Daoy (cell line): ENCODE data around the gene SLC38A9. TPM values are rescaled to one million over a fixed set of nuclear protein-coding genes. Genes with fewer than 3 reads are reported as not detected.
"Not testable (repeated sequence)": the region's sequence is repeated elsewhere in the genome, so short reads cannot be mapped to it uniquely, and the experiment has no call there.

Experiments
- DNase-seq: peaks from one replicate; pipeline ENCODE4 v3.0.0-alpha.2; 2015; ENCODE audit warnings: low read depth
- total RNA-seq: library from RNA; depleted of rRNA; stranded (reverse); fragments of >200 nt; shearing (Covaris generic); gene quantifications from 2 replicates; pipeline ENCODE4 v1.2.3, GENCODE V29; 2014

The SLC38A9 gene
- total RNA-seq, 1 experiment from 2014 or later: 37.3 TPM

DNA sequence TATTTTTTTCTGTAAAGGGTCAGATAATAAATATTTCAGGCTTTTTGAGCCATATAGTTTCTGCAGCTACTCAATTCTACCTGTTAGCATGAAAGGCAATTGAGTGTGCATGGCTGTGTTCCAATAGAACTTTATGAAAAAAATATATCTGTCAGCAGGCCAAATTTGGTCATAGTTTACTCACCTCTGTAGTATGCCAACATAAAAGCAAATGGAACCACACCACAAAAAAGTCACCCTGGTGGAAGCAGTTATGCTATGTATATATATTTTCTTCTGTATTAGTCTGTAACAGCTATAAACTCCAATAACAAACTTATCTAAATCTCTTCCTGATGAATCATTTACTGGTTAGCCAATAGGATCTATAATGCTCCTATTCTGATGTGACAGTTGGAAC is 3.4 kb downstream of the SLC38A9 start:
- DNase-seq: peak; percentile 15

- no peak for DNase-seq
Measured at GRCh38 chr5:55706230-55706629, 5.9 kb downstream of the SLC38A9 start.

DNA sequence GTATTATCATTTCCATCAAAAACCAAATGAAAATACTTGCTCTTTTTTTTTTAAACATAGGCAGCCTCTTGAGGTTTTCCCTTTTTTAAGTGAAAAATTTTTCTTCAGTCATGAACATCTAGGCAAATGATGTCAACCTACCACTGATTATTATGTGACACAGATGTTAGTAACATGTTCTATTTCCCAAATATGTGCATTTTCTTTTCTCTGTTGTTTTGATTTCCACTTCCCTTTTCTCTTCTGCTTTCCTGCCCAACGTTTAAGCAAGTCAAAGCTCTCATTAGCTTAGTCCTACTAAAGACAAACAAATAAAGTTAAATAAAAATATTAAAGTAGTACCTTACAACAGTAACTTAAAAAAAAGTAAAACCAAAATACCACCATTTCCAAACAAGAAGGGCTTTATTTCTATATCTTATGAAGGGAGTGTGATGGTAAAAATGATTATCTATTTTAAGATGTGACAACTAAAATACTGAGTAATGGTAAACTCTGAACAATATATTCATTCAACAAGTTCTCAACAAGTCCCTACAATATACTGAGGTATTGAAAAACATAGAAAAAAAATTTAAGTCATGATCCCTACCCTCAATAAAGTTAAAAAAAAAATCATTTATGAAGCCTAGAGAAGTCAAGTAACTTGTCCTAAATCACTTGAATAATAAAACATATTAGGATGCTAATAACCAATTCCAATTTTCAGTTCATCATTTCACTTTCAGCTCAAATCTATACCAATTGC is 9.4 kb downstream of the SLC38A9 start:
- no peak for DNase-seq

DNA sequence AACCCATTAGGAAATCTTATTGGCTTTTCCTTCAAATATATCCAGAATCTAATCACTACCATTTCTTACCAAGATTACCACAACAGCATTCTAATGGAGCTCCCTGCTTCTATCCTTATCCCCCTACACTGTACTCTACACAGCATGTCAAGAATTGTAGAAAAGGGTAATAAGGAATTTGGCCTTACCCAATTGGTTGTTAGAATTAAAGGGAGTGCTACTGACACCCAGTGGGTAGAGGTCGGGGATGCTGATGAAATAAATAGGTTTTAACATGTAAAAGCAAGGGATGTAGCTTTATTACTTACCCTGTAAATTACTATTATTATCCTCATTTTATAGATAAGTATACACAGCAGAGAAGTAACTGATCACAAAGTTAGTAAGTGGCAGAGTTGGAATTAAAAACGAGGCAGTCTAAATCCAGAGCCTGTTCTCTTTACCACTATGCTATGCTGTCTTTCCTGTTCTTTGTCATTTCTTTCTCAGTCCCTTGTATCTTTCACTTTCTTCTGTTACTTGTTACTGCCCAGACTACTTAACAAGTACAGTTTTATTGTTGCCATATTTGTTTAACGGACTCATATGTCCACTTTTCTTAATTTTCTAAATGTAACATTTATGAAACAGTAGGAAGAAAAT is 10.5 kb downstream of the SLC38A9 start:
- DNase-seq: no peak

GRCh38 chr5:55700745-55701144 is 11.4 kb downstream of the SLC38A9 start:
- DNase-seq: no peak

DNA sequence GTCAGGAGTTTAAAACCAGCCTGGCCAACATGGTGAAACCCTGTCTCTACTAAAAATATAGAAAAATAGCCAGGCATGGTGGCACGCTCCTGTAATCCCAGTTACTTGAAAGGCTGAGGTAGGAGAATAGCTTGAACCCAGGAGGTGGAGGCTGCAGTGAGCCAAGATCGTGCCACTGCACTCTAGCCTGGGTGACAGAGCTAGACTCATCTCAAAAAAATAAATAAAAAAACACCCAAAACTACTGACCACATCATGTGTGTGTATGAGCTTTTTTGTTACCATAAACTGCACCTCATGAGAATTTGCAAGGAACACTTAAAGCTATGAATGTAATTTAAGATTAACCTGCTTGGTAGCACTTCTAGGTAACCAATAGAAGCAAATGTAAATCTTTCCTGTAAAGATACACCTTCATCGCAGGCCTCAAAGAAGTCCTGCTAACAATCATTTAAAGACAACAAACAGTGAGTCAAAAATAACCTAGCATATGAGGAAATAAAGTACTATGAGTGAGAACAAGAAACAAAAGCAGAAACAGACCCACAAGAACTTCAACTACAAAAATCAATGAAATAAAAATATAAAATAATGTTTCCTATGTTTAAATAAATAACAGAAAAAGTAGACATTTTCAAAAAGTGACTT is 13.0 kb downstream of the SLC38A9 start:
- no peak for DNase-seq

GRCh38 chr5:55696704-55697103 is 15.4 kb downstream of the SLC38A9 start:
- DNase-seq: not testable (repeated sequence)

DNA sequence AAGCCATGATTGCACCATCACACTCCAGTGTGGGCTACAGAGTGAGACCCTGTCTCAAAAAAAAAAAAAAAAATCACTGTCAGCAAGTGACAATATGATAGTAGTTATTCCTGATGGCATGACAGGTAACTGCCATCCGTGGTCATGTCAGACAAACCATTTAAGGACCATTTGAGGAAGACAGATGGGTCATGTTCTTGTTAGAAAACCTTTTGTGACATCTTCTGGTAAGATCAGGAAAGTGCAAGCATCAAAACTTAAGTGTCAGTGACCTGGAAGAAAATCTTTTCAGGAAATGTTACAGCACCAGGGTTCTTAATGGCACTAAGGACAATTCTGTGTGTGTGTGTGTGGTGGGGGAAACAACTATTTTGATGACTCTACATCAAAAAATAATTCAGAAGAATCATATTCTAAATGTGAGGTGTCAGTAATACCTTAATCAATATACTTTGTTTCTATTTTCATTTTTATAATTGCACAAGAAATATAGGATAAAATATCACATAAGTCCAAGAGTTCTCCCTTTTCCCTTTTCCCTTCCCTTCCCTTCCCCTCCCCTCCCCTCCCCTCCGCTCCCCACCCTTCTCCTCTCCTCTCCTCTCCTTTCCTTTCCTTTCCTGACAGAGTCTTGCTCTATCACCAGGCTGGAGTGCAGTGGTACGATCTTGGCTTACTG is 17.8 kb downstream of the SLC38A9 start:
- DNase-seq: no peak

DNA sequence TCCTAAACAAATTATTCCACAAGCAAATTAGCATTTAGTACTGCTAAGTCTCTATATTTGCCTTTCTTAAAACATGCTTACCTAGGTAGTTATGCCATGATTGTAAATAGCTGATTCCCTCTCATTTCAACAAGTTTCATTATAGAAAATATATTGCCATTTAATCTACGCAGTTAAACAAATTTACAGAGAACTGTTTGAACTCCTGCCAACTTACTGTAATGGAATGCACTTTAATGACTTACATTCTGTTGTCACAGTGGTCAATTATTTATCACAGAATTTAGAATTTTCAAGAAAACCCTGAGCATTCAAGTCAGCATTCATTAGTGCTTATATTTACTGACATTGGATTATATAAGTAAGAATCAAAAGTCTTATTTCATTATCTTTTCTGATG is 19.6 kb downstream of the SLC38A9 start:
- no peak for DNase-seq

GRCh38 chr5:55692106-55692417 is 20.1 kb downstream of the SLC38A9 start:
- DNase-seq: no peak

- DNase-seq: no peak
Measured at GRCh38 chr5:55691265-55692105, 20.6 kb downstream of the SLC38A9 start.

DNA sequence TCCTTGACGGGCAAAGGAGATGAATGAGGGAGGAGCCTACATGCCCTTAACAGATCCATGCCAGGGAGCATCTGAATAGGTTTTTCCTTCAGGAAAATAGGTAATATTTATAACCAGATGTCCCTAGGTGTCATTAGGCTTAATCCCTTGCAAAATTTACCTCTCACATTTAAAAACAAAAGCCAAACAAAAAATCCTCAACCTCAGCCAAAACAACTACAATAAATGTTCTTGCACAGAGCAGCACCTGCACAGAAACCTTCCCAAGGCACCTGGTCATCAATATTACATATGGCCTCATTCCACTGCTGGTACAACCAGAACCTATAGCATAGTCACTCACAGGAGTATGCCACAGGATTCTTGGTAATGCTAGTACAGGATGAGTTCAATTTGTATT is 30.1 kb downstream of the SLC38A9 start:
- no peak for DNase-seq

DNA sequence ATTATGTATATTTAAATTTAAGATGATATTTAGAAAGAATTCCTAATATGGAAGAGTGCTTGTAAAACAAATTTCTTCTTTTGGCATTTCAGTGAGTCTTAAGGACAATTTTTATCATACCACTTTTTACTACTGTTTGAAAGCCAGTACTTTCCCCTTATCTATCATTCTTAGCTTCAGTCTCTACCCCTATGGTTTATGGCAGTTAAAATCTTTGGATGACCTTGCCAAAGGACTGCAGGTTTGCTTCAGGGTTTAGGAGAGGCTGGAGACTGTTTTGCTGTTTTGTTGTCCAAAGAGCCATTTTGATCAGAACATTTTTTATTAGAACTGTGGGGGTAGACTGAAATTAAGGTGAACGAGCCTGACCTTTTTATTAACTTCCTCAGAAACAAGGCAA is 30.8 kb downstream of the SLC38A9 start:
- DNase-seq: no peak

- no peak for DNase-seq
Measured at GRCh38 chr5:55680353-55680752, 31.8 kb downstream of the SLC38A9 start.

DNA sequence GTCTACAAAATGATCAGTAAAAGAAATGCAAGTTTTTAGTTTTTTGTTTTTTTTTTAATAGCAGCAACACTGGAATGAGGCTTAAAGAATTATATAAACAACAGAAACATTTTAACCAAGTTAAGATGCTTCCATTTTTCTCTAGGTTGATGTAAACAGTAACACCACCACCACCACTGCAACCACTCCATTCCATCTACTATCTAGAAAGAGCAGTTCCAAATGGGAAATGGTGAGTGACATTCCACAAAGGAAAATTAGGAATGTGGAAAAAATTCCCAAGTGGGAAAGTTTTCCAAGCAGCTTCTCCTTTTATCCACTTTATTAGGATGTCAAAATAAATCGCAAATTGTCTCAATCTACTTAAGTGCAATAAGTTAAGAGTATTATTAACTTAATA is 32.6 kb downstream of the SLC38A9 start:
- DNase-seq: no peak

DNA sequence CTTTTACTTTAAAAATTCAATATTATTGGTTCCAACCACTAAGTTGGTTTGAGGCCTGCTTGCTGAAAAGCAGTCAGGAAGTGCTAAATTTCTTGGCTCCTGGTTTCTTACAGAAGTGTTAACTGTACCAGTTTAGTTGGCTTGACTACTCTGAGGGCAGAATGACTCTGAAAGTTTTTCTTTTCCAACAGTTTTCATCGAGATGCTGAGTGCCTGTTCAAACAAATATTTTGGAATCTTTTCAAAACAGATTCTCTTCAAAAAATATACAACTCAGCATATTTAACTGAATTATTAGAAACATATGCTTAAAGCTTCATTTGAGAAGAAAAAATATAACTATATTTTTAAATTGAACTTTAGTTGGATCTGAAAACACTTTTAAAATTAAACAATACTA is 37.0 kb downstream of the SLC38A9 start:
- no peak for DNase-seq

DNA sequence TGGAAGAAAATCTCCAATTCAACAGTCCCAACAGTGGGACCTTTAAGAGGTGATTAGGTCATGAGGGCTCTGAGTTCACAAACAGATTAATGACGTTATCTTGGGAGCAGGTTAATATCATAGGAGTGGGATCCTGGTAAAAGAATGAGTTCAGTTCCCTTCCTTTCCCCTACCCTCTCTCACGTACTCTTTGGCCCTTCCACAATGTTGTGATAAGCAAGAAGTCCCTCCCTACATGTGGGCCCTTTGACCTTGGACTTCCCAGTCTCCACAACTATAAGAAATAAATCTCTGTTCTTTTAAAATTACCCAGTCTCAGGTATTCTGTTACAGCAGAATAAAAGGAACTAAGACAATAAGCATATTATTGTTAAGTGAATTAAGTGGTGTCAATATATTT is 37.8 kb downstream of the SLC38A9 start:
- DNase-seq: no peak

DNA sequence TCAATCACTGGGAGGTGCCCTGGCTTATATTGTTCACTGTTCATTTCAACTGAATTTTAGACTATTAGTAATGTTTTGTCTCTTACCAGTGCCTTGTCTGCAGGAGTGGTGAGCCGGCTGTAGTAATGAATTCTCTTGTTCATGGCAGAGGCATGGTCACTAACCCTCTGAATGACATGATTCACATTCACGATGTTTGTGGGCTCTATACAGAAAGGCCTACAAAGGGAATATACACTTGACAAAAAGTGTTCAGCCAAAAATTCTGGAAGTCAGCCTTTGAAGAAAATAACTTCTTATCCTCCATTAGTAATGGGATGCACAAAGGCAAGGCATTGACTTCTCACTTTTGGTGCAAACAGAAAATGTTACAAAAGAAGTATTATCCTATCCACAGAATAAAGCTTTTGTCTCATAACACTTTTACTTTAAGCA is 39.6 kb downstream of the SLC38A9 start:
- no peak for DNase-seq

DNA sequence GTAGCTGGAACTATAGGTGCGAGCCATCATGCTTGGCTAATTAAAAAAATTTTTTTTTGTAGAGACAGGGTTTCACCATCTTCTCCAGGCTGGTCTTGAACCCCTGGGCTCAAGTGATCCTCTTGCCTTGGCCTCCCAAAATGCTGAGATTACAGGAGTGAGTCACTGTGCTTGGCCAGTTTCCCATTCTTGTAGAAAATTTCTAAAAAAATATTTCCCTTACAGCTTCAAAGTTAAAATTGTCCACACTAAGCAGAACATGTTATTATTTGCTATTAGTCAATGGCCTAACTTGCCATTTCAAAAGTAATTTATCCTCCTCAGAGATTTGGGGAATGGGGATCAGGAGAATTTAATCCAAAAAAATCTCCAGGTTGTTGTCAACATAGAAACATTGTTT is 40.1 kb downstream of the SLC38A9 start:
- no peak for DNase-seq

DNA sequence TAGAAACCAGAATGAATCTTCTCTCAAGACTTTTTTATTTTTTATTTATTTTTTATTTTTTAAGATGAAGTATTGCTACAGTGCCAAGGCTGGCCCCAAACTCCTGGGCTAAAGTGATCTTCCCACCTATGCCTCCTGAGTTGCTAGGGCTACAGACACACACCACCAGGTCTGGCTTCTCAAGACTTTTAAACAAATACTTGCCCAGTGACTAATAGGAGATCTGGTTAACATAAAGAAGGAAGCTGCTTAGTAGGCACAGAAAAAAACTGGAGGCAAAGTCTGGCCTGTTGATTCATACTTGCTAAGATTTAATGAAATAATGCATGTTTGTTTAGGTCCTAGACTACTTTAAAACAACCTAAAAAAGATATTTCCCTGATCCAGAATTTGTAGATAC is 43.8 kb downstream of the SLC38A9 start:
- DNase-seq: peak; percentile 84

- no peak for DNase-seq
Measured at GRCh38 chr5:55667938-55668337, 44.2 kb downstream of the SLC38A9 start.

- DNase-seq: no peak
Measured at GRCh38 chr5:55665065-55665464, 47.1 kb downstream of the SLC38A9 start.
